Uterus (tissue), 2 donors: ENCODE measurements around the gene OVCH2.

Experiments used
- POLR2A ChIP-seq, 2 donors: fragments of 450-650 bp; IDR thresholded peaks; one replicate each; pipeline ENCODE4 v1.6.1; 2016; ENCODE audit warnings: antibody characterized with exemption in 2 of 2, mild to moderate bottlenecking in 1 of 2, moderate library complexity in 1 of 2
- TF ChIP-seq, protein P1 (sequence below), 4 experiments: fragments of 200-600 bp in 2 of 4; fragments of 450-650 bp in 2 of 4; sonication (generic) in 2 of 4; IDR thresholded peaks; one replicate each; pipeline ENCODE4 v1.5.1; 2016 to 2019; ENCODE audit warnings: antibody characterized with exemption in 4 of 4, mild to moderate bottlenecking in 2 of 4, moderate library complexity in 1 of 4

DNA sequence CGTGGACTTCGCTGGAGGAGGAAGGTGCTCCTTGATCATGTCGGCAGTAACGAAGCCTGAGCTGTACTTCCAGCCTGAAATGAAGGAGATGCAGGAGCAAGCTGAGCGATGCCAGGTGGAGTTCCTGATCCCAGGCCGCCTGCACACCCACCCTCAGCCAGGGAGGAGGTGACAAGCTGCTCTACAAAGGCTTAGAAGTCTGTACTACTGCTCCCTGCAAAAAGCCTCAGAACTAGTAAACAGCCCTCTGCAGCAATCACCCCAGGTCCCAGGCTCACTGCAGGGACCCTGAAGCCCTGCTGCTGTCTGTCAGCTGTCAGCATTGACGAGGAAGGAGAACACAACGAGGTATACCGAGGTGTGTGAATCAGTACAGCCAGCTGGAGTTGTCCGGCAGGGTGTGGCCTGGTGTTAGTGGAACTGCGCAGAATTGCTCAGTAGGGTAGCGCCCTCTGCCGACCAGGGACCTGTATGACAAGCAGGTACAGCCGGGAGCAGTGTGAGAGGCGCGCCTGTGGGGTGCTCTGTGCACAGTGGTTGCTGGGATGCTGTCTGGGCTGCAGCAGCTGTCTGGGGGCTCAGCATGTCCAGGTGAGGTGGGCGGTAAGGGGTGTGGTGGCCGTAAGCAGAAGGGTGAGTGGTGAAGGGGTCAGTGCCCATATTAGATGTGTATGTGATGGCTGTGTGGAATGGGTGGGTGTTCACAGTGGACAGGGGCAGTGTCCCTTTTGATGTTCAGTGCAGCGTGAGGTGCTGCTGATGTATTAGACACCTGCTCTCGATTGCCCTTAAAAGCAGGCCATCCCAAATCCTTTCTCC is 40.6 kb downstream of the OVCH2 start:
- TF ChIP-seq, protein P1, sequence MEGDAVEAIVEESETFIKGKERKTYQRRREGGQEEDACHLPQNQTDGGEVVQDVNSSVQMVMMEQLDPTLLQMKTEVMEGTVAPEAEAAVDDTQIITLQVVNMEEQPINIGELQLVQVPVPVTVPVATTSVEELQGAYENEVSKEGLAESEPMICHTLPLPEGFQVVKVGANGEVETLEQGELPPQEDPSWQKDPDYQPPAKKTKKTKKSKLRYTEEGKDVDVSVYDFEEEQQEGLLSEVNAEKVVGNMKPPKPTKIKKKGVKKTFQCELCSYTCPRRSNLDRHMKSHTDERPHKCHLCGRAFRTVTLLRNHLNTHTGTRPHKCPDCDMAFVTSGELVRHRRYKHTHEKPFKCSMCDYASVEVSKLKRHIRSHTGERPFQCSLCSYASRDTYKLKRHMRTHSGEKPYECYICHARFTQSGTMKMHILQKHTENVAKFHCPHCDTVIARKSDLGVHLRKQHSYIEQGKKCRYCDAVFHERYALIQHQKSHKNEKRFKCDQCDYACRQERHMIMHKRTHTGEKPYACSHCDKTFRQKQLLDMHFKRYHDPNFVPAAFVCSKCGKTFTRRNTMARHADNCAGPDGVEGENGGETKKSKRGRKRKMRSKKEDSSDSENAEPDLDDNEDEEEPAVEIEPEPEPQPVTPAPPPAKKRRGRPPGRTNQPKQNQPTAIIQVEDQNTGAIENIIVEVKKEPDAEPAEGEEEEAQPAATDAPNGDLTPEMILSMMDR (IDR thresholded peaks at IDR 0.05), result peak; percentile 71 to 82 (median 81)
- no peak for TF ChIP-seq POLR2A (IDR thresholded peaks at IDR 0.05)
